Right ventricle myocardium superior (tissue), 1 donor: ENCODE data around the gene GOLT1B. TPM values are rescaled to one million over a fixed set of nuclear protein-coding genes. Genes with fewer than 3 reads are reported as not detected.

Experiments
- ATAC-seq: fragments of 200-7000 bp; cut with Tn5 transposase; one replicate; pipeline ENCODE4 v1.9.1; 2020; ENCODE audit warnings: mild to moderate bottlenecking; ENCODE audit not compliant: poor library complexity
- DNase-seq: peaks from one replicate; pipeline ENCODE4 v3.0.0-alpha.2; 2020
- intact Hi-C: fragments of 100-400 bp; cut with DNase I; formaldehyde crosslinking; loops from one replicate; pipeline ENCODE4 v1.11.2; 2022
- total RNA-seq: library from RNA; stranded (reverse); fragmentation: NEBNext Ultra II Directional; extraction: Animal tissue kit (Norgen Biotek cat#: 25700); gene quantifications from one replicate; pipeline ENCODE4 v1.2.1, GENCODE V29; 2021
- donor health status: DM: no; HTN: yes; CAD: no; lungs with severe emphysema.

GOLT1B gene
- total RNA-seq, 1 donor from 2014 or later = 15.6 TPM

- no peak for DNase-seq
- intact Hi-C loops = loop anchor here (10.0 kb wide), 1 partner anchor 165 kb away; no protein-coding TSS in a partner anchor
- no peak for ATAC-seq
Measured at GRCh38 chr12:21509768-21510167, 8.2 kb downstream of the GOLT1B start.

GRCh38 chr12:21516281-21516680 is 14.7 kb downstream of the GOLT1B start:
- DNase-seq (no peak), ATAC-seq (no peak)
- intact Hi-C loops = loop anchor here (10.0 kb wide), 1 partner anchor 159 kb away; no protein-coding TSS in a partner anchor

- DNase-seq = no peak
- intact Hi-C loops = loop anchor here (10.0 kb wide), 1 partner anchor 156 kb away; no protein-coding TSS in a partner anchor
- no peak for ATAC-seq
Measured at GRCh38 chr12:21518451-21518850, 16.9 kb downstream of the GOLT1B start.

GRCh38 chr12:21521541-21521940 is 20.0 kb downstream of the GOLT1B start:
- no peak for DNase-seq
- intact Hi-C loops = no loop called here
- ATAC-seq = no peak

- ATAC-seq = no peak
- no peak for DNase-seq
- intact Hi-C loops = no loop called here
Measured at GRCh38 chr12:21523148-21523547, 21.6 kb downstream of the GOLT1B start.

- intact Hi-C loops = no loop called here
- DNase-seq (no peak), ATAC-seq (no peak)
Measured at GRCh38 chr12:21526053-21526452, 24.5 kb downstream of the GOLT1B start, which contains the start of gene SPX. Gene SPX, plus strand, starts transcription at chr12:21526296. Its CDS starts 177 bp downstream, at chr12:21526473.

- no peak for ATAC-seq
- intact Hi-C loops = no loop called here
- DNase-seq = no peak
Measured at GRCh38 chr12:21526721-21527345, 25.2 kb downstream of the GOLT1B start.

- intact Hi-C loops = no loop called here
- ATAC-seq (peak; percentile 95), DNase-seq (peak; percentile 78)
Measured at GRCh38 chr12:21527451-21528180, 26.0 kb downstream of the GOLT1B start.

- intact Hi-C loops = no loop called here
- ATAC-seq (peak; percentile 69), DNase-seq (no peak)
Measured at GRCh38 chr12:21528953-21529352, 27.4 kb downstream of the GOLT1B start.

GRCh38 chr12:21529456-21529855 is 27.9 kb downstream of the GOLT1B start:
- no peak for DNase-seq
- intact Hi-C loops = no loop called here
- no peak for ATAC-seq

- DNase-seq (no peak), ATAC-seq (no peak)
- intact Hi-C loops = no loop called here
Measured at GRCh38 chr12:21538061-21538653, 36.6 kb downstream of the GOLT1B start.

GRCh38 chr12:21539797-21540196 is 38.2 kb downstream of the GOLT1B start:
- no peak for ATAC-seq
- DNase-seq = no peak
- intact Hi-C loops = loop anchor here (10.0 kb wide), 1 partner anchor 65 kb away; the partner anchor contains the start of gene GYS2

- DNase-seq (no peak), ATAC-seq (peak; percentile 64)
Measured at GRCh38 chr12:21541773-21542172, 40.2 kb downstream of the GOLT1B start.

GRCh38 chr12:21542403-21542802 is 40.8 kb downstream of the GOLT1B start:
- intact Hi-C loops = loop anchor here (10.0 kb wide), 1 partner anchor 62 kb away; the partner anchor contains the start of gene GYS2
- peak; percentile 76 for ATAC-seq
- DNase-seq = no peak

More at GRCh38 chr12:21541773-21542172, 40.2 kb downstream of the GOLT1B start:
- intact Hi-C loops = loop anchor here (10.0 kb wide), 1 partner anchor 63 kb away; the partner anchor contains the start of gene GYS2

GRCh38 chr12:21543151-21543550 is 41.6 kb downstream of the GOLT1B start:
- intact Hi-C loops = loop anchor here (10.0 kb wide), 1 partner anchor 62 kb away; the partner anchor contains the start of gene GYS2
- no peak for DNase-seq

GRCh38 chr12:21545557-21545956 is 44.0 kb downstream of the GOLT1B start:
- no peak for DNase-seq
- ATAC-seq = no peak
- intact Hi-C loops = loop anchor here (10.0 kb wide), 1 partner anchor 59 kb away; the partner anchor contains the start of gene GYS2

More at GRCh38 chr12:21543151-21543550, 41.6 kb downstream of the GOLT1B start:
- ATAC-seq = no peak

GRCh38 chr12:21546716-21547115 is 45.1 kb downstream of the GOLT1B start:
- DNase-seq (no peak), ATAC-seq (no peak)
- intact Hi-C loops = loop anchor here (10.0 kb wide), 1 partner anchor 58 kb away; the partner anchor contains the start of gene GYS2

GRCh38 chr12:21547437-21547836 is 45.8 kb downstream of the GOLT1B start:
- intact Hi-C loops = loop anchor here (10.0 kb wide), 1 partner anchor 57 kb away; the partner anchor contains the start of gene GYS2
- ATAC-seq = no peak
- DNase-seq = no peak

GRCh38 chr12:21551841-21552465 is 50.4 kb downstream of the GOLT1B start:
- ATAC-seq (peak; percentile 89), DNase-seq (no peak)
- intact Hi-C loops = no loop called here
